ENCODE data around the gene DENND4C. TPM values are rescaled to one million over a fixed set of nuclear protein-coding genes. Genes with fewer than 3 reads are reported as not detected.
"Not testable (repeated sequence)": the region's sequence is repeated elsewhere in the genome, so short reads cannot be mapped to it uniquely, and the experiment has no call there.

Gene DENND4C
- total and polyA plus RNA-seq, 10 donors = 3.7 to 106 (median 48.7) TPM

GRCh38 chr9:19241728-19242127 lies 11.2 kb downstream of the DENND4C start:
- intact Hi-C loops (cut with DNase I; ENCODE audit: low total_unique reads) = no loop called here
- Histone ChIP-seq H3K27ac (no peak overlapping the region), H3K9me3 (no peaks in the 10 kb centered on the region), H3K4me3 (no peak overlapping the region), H3K4me1 (peaks cover 0 to 69% (median 5%) of the 10 kb centered on the region in 6 donors), H3K36me3 (peaks cover 0 to 41% (median 2%) of the 10 kb centered on the region in 6 donors), H3K27me3 (replicated peaks in 1 of 7) (no peaks in the 10 kb centered on the region)
- DNase-seq = no peak
- TF ChIP-seq POLR2AphosphoS5 (IDR thresholded peaks at IDR 0.05) (no peak), CTCF (IDR thresholded peaks at IDR 0.05 in 8 of 11, conservative IDR thresholded peaks at IDR 0.05 in 3 of 11) (no peak), POLR2A (IDR thresholded peaks at IDR 0.05) (no peak)
- 85 to 95% (median 90%) methylated on average over 6 of the region's 6 CpGs for WGBS, 5 donors

DNA sequence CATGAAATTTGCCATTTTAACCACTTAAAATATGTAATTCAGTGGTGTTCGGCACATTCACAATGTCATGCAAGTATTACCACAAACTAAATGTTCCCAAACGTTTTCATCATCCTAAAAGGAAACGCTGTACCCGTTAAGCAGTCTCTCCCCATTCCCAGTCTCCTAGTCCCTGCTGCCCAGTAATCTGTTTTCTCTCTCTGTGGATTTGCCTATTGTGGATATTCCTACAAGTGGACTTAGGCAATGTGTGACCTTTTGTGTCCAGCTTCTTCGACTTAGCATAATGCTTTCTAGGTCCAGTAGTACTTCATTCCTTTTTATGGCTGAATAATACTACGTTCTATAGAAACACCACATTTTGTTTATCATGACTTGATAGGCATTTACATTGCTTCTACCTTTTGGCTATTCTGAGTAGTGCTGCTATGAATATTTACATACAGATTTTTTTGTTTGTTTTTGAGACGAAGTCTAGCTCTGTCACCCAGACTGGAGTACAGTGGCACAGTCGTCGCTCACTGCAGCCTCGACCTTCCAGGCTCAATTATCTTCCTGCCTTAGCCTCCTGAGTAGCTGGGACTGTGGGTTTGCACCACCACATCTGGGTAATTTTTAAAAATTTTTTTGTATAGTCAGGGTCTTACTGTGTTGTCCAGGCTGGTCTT lies 13.0 kb downstream of the DENND4C start:
- peaks cover 0 to 41% (median 2%) of the 10 kb centered on the region in 6 donors for H3K36me3 ChIP-seq
- no peak for TF ChIP-seq POLR2AphosphoS5 (IDR thresholded peaks at IDR 0.05)
- TF ChIP-seq CTCF (IDR thresholded peaks at IDR 0.05 in 8 of 11, conservative IDR thresholded peaks at IDR 0.05 in 3 of 11) = no peak
- no peak for TF ChIP-seq POLR2A (IDR thresholded peaks at IDR 0.05)
- no peaks in the 10 kb centered on the region for H3K9me3 ChIP-seq
- no peaks in the 10 kb centered on the region for H3K27me3 ChIP-seq (replicated peaks in 1 of 7)
- H3K27ac ChIP-seq = no peak overlapping the region
- H3K4me1 ChIP-seq = peaks cover 0 to 70% (median 0%) of the 10 kb centered on the region in 6 donors
- DNase-seq = no peak
- 81 to 94% (median 86%) methylated on average over 10 of the region's 10 CpGs for WGBS, 5 donors
- no peak overlapping the region for H3K4me3 ChIP-seq
- intact Hi-C loops (cut with DNase I; ENCODE audit: low total_unique reads) = no loop called here

DNA sequence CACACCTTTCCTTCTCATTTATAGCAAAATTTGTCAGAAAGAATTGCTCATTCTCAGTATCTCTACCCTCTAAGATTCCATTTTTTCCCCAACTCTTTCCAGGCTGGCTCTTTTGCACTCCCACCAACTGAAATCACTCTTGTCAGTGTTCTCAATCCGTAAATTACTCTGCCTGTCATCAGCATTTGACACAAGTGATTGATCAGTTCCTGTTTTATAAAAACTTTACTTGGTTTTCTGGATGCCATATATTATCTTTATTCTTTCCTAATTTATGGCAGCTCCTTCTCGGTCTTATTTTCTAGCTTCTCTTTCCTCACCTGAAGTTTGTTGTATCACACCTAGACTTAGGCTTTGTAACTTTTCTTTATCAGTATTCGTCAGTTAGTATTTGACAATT lies 16.4 kb downstream of the DENND4C start:
- Histone ChIP-seq H3K27ac (no peak overlapping the region), H3K4me3 (no peak overlapping the region), H3K27me3 (replicated peaks in 1 of 7) (no peaks in the 10 kb centered on the region), H3K9me3 (no peaks in the 10 kb centered on the region), H3K4me1 (peaks cover 0 to 50% (median 5%) of the 10 kb centered on the region in 6 donors), H3K36me3 (peaks cover 0 to 26% (median 0%) of the 10 kb centered on the region in 6 donors)
- TF ChIP-seq POLR2A (IDR thresholded peaks at IDR 0.05) (no peak), POLR2AphosphoS5 (IDR thresholded peaks at IDR 0.05) (no peak), CTCF (IDR thresholded peaks at IDR 0.05 in 8 of 11, conservative IDR thresholded peaks at IDR 0.05 in 3 of 11) (no peak)
- WGBS, 5 donors = 64 to 93% (median 84%) methylated on average over 3 of the region's 3 CpGs
- DNase-seq = no peak
- intact Hi-C loops (cut with DNase I; ENCODE audit: low total_unique reads) = no loop called here

GRCh38 chr9:19247420-19247819 lies 16.9 kb downstream of the DENND4C start:
- intact Hi-C loops (cut with DNase I; ENCODE audit: low total_unique reads) = no loop called here
- no peak for TF ChIP-seq POLR2A (IDR thresholded peaks at IDR 0.05)
- no peak for TF ChIP-seq POLR2AphosphoS5 (IDR thresholded peaks at IDR 0.05)
- TF ChIP-seq CTCF (IDR thresholded peaks at IDR 0.05 in 8 of 11, conservative IDR thresholded peaks at IDR 0.05 in 3 of 11) = no peak

GRCh38 chr9:19250346-19250745 lies 19.9 kb downstream of the DENND4C start:
- Histone ChIP-seq H3K4me1 (peaks cover 0 to 48% (median 9%) of the 10 kb centered on the region in 6 donors), H3K36me3 (peaks cover 0 to 11% (median 0%) of the 10 kb centered on the region in 6 donors)
- intact Hi-C loops (cut with DNase I; ENCODE audit: low total_unique reads); H3K27ac ChIP-seq; H3K4me3 ChIP-seq; DNase-seq; H3K9me3 ChIP-seq; H3K27me3 ChIP-seq (replicated peaks in 1 of 7): not testable (repeated sequence)
- 88 to 97% (median 91%) methylated on average over 8 of the region's 8 CpGs for WGBS, 5 donors

More at GRCh38 chr9:19247420-19247819, 16.9 kb downstream of the DENND4C start:
- Histone ChIP-seq H3K4me3 (no peak overlapping the region), H3K4me1 (peaks cover 0 to 50% (median 8%) of the 10 kb centered on the region in 6 donors), H3K27ac (no peak overlapping the region), H3K9me3 (no peaks in the 10 kb centered on the region), H3K27me3 (replicated peaks in 1 of 7) (no peaks in the 10 kb centered on the region), H3K36me3 (peaks cover 0 to 26% (median 0%) of the 10 kb centered on the region in 6 donors)
- no peak for DNase-seq
- 92 to 100% (median 98%) methylated on average over 2 of the region's 2 CpGs for WGBS, 5 donors

GRCh38 chr9:19251203-19251602 lies 20.7 kb downstream of the DENND4C start:
- Histone ChIP-seq H3K36me3 (peaks cover 0 to 11% (median 0%) of the 10 kb centered on the region in 6 donors), H3K4me1 (peaks cover 0 to 45% (median 9%) of the 10 kb centered on the region in 6 donors)
- intact Hi-C loops (cut with DNase I; ENCODE audit: low total_unique reads); H3K27ac ChIP-seq; H3K27me3 ChIP-seq (replicated peaks in 1 of 7); H3K4me3 ChIP-seq; DNase-seq; H3K9me3 ChIP-seq: not testable (repeated sequence)
- WGBS, 5 donors = 81 to 93% (median 92%) methylated on average over 1 of the region's 1 CpG
